Neural progenitor cell (in vitro differentiated cells): ENCODE data around the gene PIGM. TPM values are rescaled to one million over a fixed set of nuclear protein-coding genes. Genes with fewer than 3 reads are reported as not detected.

Experiments
- DNase-seq: peaks from one replicate; pipeline ENCODE4 v3.0.0-alpha.2; 2016; ENCODE audit warnings: low spot score
- H2AFZ ChIP-seq: fragments of 200-600 bp; sonication (generic); replicated peaks from 2 replicates; pipeline ENCODE4 v1.6.1; 2016; ENCODE audit warnings: antibody characterized with exemption
- H3F3A ChIP-seq: fragments of 200-600 bp; sonication (generic); 2 replicates; pipeline ENCODE4 v1.6.1; 2016; ENCODE audit warnings: antibody characterized with exemption, low read depth
- H3K27ac ChIP-seq: fragments of 200-600 bp; sonication (generic); 2 replicates; pipeline ENCODE4 v1.5.1; 2016; ENCODE audit warnings: mild to moderate bottlenecking
- H3K27me3 ChIP-seq: fragments of 200-600 bp; sonication (generic); 2 replicates; pipeline ENCODE4 v1.6.1; 2016; ENCODE audit warnings: mild to moderate bottlenecking, moderate library complexity
- H3K36me3 ChIP-seq: fragments of 200-600 bp; sonication (generic); 2 replicates; pipeline ENCODE4 v1.5.1; 2016
- H3K4me1 ChIP-seq: fragments of 200-600 bp; sonication (generic); 2 replicates; pipeline ENCODE4 v1.6.1; 2016; ENCODE audit warnings: mixed run types
- H3K4me2 ChIP-seq: fragments of 200-600 bp; sonication (generic); 2 replicates; pipeline ENCODE4 v1.6.1; 2016
- H3K4me3 ChIP-seq: fragments of 200-600 bp; sonication (generic); 2 replicates; pipeline ENCODE4 v1.5.1; 2016
- H3K79me2 ChIP-seq: fragments of 200-600 bp; sonication (generic); 2 replicates; pipeline ENCODE4 v1.6.1; 2016; ENCODE audit warnings: low read depth
- H3K9ac ChIP-seq: fragments of 200-600 bp; sonication (generic); 2 replicates; pipeline ENCODE4 v1.6.1; 2016
- H3K9me3 ChIP-seq: fragments of 200-600 bp; sonication (generic); 2 replicates; pipeline ENCODE4 v1.5.1; 2016; ENCODE audit warnings: low read depth
- H4K20me1 ChIP-seq: fragments of 200-600 bp; sonication (generic); 2 replicates; pipeline ENCODE4 v1.6.1; 2016; ENCODE audit warnings: low read depth
- H3K27ac Mint-ChIP-seq: 3 replicates; pipeline ENCODE4 v1.8.0; 2021; ENCODE audit warnings: mixed read lengths
- H3K27me3 Mint-ChIP-seq: 2 replicates; pipeline ENCODE4 v1.8.0; 2022; ENCODE audit warnings: low read depth, mild to moderate bottlenecking, inconsistent platforms, moderate library complexity, mixed read lengths; ENCODE audit not compliant: insufficient read depth
- H3K36me3 Mint-ChIP-seq: 3 replicates; pipeline ENCODE4 v1.8.0; 2021; ENCODE audit warnings: mixed read lengths
- H3K4me1 Mint-ChIP-seq: 3 replicates; pipeline ENCODE4 v1.8.0; 2021; ENCODE audit warnings: mixed read lengths
- H3K4me3 Mint-ChIP-seq: 3 replicates; pipeline ENCODE4 v1.8.0; 2021; ENCODE audit warnings: mild to moderate bottlenecking, moderate library complexity, mixed read lengths
- H3K9me3 Mint-ChIP-seq: 3 replicates; pipeline ENCODE4 v1.8.0; 2020; ENCODE audit warnings: mixed read lengths
- CTCF ChIP-seq: fragments of 200-600 bp; sonication (generic); IDR thresholded peaks from 2 replicates; pipeline ENCODE4 v1.5.1; 2017; ENCODE audit warnings: antibody characterized with exemption, mild to moderate bottlenecking
- EZH2 ChIP-seq: fragments of 200-600 bp; sonication (generic); IDR thresholded peaks from 2 replicates; pipeline ENCODE4 v1.6.1; 2017; ENCODE audit warnings: antibody characterized with exemption, mild to moderate bottlenecking, moderate library complexity
- EZH2phosphoT487 ChIP-seq: fragments of 200-600 bp; sonication (generic); IDR thresholded peaks from 2 replicates; pipeline ENCODE4 v1.6.1; 2017; ENCODE audit warnings: antibody characterized with exemption
- total RNA-seq: library from RNA; depleted of rRNA; stranded (reverse); fragments of >200 nt; gene quantifications from 2 replicates; pipeline ENCODE4 v1.2.3, GENCODE V29; 2015; ENCODE audit warnings: low replicate concordance

PIGM gene
- total RNA-seq, 1 donor from 2014 or later: 7.1 TPM

GRCh38 chr1:160030657-160031364, 979 bp downstream of the PIGM start:
- Mint-ChIP-seq H3K27ac (no peak overlapping the region), H3K9me3 (no peaks in the 10 kb centered on the region), H3K36me3 (no peaks in the 10 kb centered on the region), H3K4me1 (peaks cover 17% of the 10 kb centered on the region), H3K4me3 (peak overlapping the region; percentile 98), H3K27me3 (peaks cover 3% of the 10 kb centered on the region)
- no peak overlapping the region for H3K9ac ChIP-seq
- peak; percentile 59 for DNase-seq
- H3K4me1 ChIP-seq: peaks cover 19% of the 10 kb centered on the region
- H3K9me3 ChIP-seq: no peaks in the 10 kb centered on the region
- peak overlapping the region; percentile 77 for H2AFZ ChIP-seq
- H4K20me1 ChIP-seq: peaks cover 9% of the 10 kb centered on the region
- no peak overlapping the region for H3K27ac ChIP-seq
- H3K36me3 ChIP-seq: no peaks in the 10 kb centered on the region
- TF ChIP-seq CTCF (no peak), EZH2 (no peak), EZH2phosphoT487 (no peak)
- H3K4me2 ChIP-seq: peak overlapping the region; percentile 94
- peak overlapping the region; percentile 91 for H3K4me3 ChIP-seq
- H3K79me2 ChIP-seq: peaks cover 20% of the 10 kb centered on the region
- H3F3A ChIP-seq: peaks cover 21% of the 10 kb centered on the region
- H3K27me3 ChIP-seq: peaks cover 22% of the 10 kb centered on the region

GRCh38 chr1:160028426-160028825, 3.4 kb downstream of the PIGM start:
- no peaks in the 10 kb centered on the region for H3K36me3 Mint-ChIP-seq
- no peak overlapping the region for H3K4me2 ChIP-seq
- H4K20me1 ChIP-seq: peaks cover 9% of the 10 kb centered on the region
- H3K27ac ChIP-seq: no peak overlapping the region
- H3K27me3 ChIP-seq: peaks cover 11% of the 10 kb centered on the region
- no peak overlapping the region for H3K4me3 Mint-ChIP-seq
- no peak for DNase-seq
- H3K27me3 Mint-ChIP-seq: peaks cover 3% of the 10 kb centered on the region
- H3K9me3 ChIP-seq: no peaks in the 10 kb centered on the region
- no peak overlapping the region for H3K9ac ChIP-seq
- H3K4me1 ChIP-seq: peaks cover 19% of the 10 kb centered on the region
- TF ChIP-seq EZH2phosphoT487: no peak
- TF ChIP-seq CTCF: no peak
- TF ChIP-seq EZH2: no peak
- H3K79me2 ChIP-seq: peaks cover 20% of the 10 kb centered on the region
- no peak overlapping the region for H3K27ac Mint-ChIP-seq
- H3K4me1 Mint-ChIP-seq: peaks cover 32% of the 10 kb centered on the region
- H3K9me3 Mint-ChIP-seq: no peaks in the 10 kb centered on the region
- no peaks in the 10 kb centered on the region for H3K36me3 ChIP-seq
- H3K4me3 ChIP-seq: no peak overlapping the region
- peaks cover 18% of the 10 kb centered on the region for H3F3A ChIP-seq
- no peak overlapping the region for H2AFZ ChIP-seq

DNA sequence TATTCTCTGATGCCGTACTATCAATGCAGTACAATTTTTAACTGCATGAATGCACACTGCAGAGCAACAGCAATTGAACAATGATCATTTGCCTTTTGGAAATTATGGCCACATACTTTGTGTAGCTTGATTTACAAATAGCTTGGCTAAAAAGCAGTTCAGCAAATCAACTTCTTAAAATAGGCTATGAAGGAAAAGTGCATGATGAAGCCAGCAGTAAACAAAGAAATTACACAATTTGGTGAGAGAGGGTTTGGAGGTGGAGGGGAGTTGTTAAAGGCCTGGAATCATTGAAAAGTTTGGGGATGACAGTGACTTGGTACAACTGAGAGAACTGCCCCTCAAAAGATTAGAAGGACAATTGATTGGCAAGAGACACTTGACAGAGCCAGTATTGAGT, 6.5 kb downstream of the PIGM start:
- peaks cover 25% of the 10 kb centered on the region for H3K4me1 Mint-ChIP-seq
- TF ChIP-seq CTCF (no peak), EZH2 (no peak), EZH2phosphoT487 (no peak)
- H3K27ac ChIP-seq: no peak overlapping the region
- no peaks in the 10 kb centered on the region for H3F3A ChIP-seq
- peak overlapping the region; percentile 4 for H3K27ac Mint-ChIP-seq
- peaks cover 5% of the 10 kb centered on the region for H3K4me1 ChIP-seq
- no peak overlapping the region for H3K4me3 Mint-ChIP-seq
- H3K79me2 ChIP-seq: peaks cover 10% of the 10 kb centered on the region
- no peak overlapping the region for H2AFZ ChIP-seq
- no peaks in the 10 kb centered on the region for H3K27me3 Mint-ChIP-seq
- H3K9me3 Mint-ChIP-seq: no peaks in the 10 kb centered on the region
- no peak overlapping the region for H3K9ac ChIP-seq
- no peak overlapping the region for H3K4me2 ChIP-seq
- H3K36me3 ChIP-seq: no peaks in the 10 kb centered on the region
- no peaks in the 10 kb centered on the region for H3K27me3 ChIP-seq
- H3K4me3 ChIP-seq: no peak overlapping the region
- no peaks in the 10 kb centered on the region for H3K9me3 ChIP-seq
- no peak for DNase-seq
- H3K36me3 Mint-ChIP-seq: no peaks in the 10 kb centered on the region
- peaks cover 4% of the 10 kb centered on the region for H4K20me1 ChIP-seq
